ENCODE results near the gene ZMIZ1. TPM values are rescaled to one million over a fixed set of nuclear protein-coding genes. Genes with fewer than 3 reads are reported as not detected.
A peak's percentile ranks its signal among the peaks of the same experiment; 100 is the strongest.

The ZMIZ1 gene
- total RNA-seq, 1 donor from 2014 or later, result 11.5 TPM

DNA sequence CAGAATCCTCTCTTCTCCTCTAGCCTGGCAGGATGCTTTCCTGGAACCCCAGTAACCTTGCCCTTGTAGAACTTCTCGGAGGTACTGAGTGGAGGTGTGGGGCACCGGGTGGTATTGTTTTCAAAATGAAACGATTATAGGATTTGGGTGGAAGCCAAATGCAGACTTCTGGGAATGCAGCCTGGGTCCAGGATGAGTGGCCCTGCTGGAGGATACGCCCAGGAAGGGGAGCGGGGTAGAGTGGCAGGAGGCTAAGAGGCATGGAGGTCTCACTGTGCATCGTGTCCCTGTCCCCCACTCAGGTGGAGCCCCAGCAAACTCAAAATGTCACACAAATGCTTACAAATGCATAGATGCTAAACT is 169.4 kb downstream of the ZMIZ1 start:
- no peak overlapping the region for H3K9ac ChIP-seq (ENCODE audit: low read depth in 1 of 3, low read length in 3 of 3)
- H3K27me3 ChIP-seq (ENCODE audit: control insufficient read depth in 3 of 3, insufficient read depth in 3 of 3, low read length in 3 of 3), result no peaks in the 10 kb centered on the region
- H3K4me1 ChIP-seq (ENCODE audit: control insufficient read depth in 3 of 3, insufficient read depth in 3 of 3, low read length in 3 of 3), result peaks cover 49 to 53% (median 50%) of the 10 kb centered on the region in 3 donors
- H3K4me3 ChIP-seq (ENCODE audit: low read length in 3 of 3), result no peak overlapping the region
- H3K36me3 ChIP-seq (ENCODE audit: control insufficient read depth in 3 of 3, insufficient read depth in 3 of 3, low read length in 3 of 3), result peaks cover 0 to 7% (median 5%) of the 10 kb centered on the region in 3 donors
- H3K27ac ChIP-seq (ENCODE audit: low read depth, low read length), result peak overlapping the region; percentile 42
- H3K9me3 ChIP-seq (ENCODE audit: control insufficient read depth in 3 of 3, low read length in 3 of 3), result no peaks in the 10 kb centered on the region

DNA sequence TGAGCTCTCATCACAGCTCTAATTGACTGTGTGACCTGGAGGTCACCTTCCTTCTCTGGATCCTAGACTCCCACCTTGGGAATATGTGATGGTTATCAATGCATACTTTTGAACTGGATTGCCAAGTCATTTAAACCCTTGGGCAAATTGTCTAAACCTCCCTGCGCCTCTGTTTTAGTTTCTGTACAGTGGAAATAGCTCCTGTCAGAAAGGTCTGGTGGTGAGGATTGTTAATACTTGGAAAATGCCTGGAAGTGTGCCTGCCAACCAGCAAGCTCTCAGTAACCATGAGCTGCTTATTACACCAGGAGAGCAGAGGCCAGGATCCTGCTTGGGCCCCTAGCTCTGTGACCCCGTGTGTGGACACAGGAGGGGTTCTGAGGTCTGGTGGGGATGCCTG is 169.8 kb downstream of the ZMIZ1 start:
- Histone ChIP-seq H3K9me3 (ENCODE audit: control insufficient read depth in 3 of 3, low read length in 3 of 3) (no peaks in the 10 kb centered on the region), H3K9ac (ENCODE audit: low read depth in 1 of 3, low read length in 3 of 3) (no peak overlapping the region), H3K27ac (ENCODE audit: low read depth, low read length) (peak overlapping the region; percentile 42), H3K27me3 (ENCODE audit: control insufficient read depth in 3 of 3, insufficient read depth in 3 of 3, low read length in 3 of 3) (no peaks in the 10 kb centered on the region), H3K4me3 (ENCODE audit: low read length in 3 of 3) (no peak overlapping the region), H3K36me3 (ENCODE audit: control insufficient read depth in 3 of 3, insufficient read depth in 3 of 3, low read length in 3 of 3) (peaks cover 0 to 7% (median 3%) of the 10 kb centered on the region in 3 donors), H3K4me1 (ENCODE audit: control insufficient read depth in 3 of 3, insufficient read depth in 3 of 3, low read length in 3 of 3) (peaks cover 50 to 53% (median 50%) of the 10 kb centered on the region in 3 donors)

DNA sequence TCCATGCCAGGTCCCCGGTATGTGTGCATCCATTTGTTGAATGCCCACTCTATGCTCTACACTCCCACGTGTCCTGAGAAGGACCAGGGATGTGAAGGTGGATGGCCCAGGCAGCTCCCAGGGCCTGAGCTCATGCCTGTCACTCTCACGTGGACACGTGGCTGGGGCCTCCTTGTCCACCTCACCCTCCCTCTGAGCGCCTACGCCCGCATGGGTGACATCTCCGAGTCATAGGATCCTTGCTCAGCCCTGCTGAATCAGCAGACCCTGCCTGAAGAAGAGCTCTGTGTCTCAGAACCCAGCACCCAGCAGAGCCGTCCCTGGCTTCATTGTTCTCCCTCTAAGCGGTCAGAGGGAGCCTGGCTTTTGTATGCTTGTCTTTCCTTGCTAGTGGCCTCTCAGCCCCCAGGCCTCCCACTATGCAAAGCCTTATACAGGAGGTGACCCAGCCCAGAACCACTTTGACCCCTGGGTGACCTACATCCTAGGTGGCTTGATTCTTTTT is 170.6 kb downstream of the ZMIZ1 start:
- peak overlapping the region; percentile 42 for H3K27ac ChIP-seq (ENCODE audit: low read depth, low read length)
- H3K9me3 ChIP-seq (ENCODE audit: control insufficient read depth in 3 of 3, low read length in 3 of 3), result no peaks in the 10 kb centered on the region
- H3K4me1 ChIP-seq (ENCODE audit: control insufficient read depth in 3 of 3, insufficient read depth in 3 of 3, low read length in 3 of 3), result peaks cover 57 to 59% (median 57%) of the 10 kb centered on the region in 3 donors
- H3K36me3 ChIP-seq (ENCODE audit: control insufficient read depth in 3 of 3, insufficient read depth in 3 of 3, low read length in 3 of 3), result peaks cover 0 to 7% (median 0%) of the 10 kb centered on the region in 3 donors
- no peak overlapping the region for H3K9ac ChIP-seq (ENCODE audit: low read depth in 1 of 3, low read length in 3 of 3)
- no peaks in the 10 kb centered on the region for H3K27me3 ChIP-seq (ENCODE audit: control insufficient read depth in 3 of 3, insufficient read depth in 3 of 3, low read length in 3 of 3)
- H3K4me3 ChIP-seq (ENCODE audit: low read length in 3 of 3), result no peak overlapping the region

DNA sequence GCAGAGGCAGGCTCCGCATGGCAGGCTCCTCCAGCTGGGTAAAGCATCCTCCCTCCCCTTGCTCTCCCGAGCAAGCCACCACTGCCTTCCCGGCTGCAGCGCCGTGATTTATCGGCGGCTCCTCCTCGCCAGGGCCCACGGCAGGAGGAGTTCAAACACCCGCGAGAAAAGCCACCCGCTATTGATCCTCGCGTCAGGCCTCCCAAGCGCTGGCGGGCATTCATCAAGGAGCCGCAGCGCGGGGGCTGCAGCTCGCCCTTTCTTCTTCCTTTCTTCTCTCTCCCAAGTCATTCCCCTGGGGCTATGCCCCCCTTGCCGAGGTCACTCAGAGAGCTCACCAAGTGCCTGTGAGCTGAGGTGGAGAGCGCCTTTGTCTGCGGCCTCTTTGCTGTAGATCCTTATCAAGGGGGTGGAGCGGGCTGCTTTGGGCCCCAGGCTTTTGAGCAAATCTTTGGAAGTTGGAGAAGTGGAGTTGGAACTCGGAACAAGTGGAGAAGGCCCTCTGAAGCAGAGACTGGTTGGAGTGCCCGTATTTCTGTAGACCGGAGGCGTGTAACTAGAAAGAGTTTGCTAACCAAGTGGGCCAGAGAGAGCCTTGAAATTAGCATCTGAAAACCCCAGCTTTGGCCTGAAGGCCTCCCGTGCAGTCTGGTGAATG is 171.3 kb downstream of the ZMIZ1 start:
- Histone ChIP-seq H3K4me3 (ENCODE audit: low read length in 3 of 3) (no peak overlapping the region), H3K4me1 (ENCODE audit: control insufficient read depth in 3 of 3, insufficient read depth in 3 of 3, low read length in 3 of 3) (peaks cover 63 to 67% (median 65%) of the 10 kb centered on the region in 3 donors), H3K9ac (ENCODE audit: low read depth in 1 of 3, low read length in 3 of 3) (no peak overlapping the region), H3K9me3 (ENCODE audit: control insufficient read depth in 3 of 3, low read length in 3 of 3) (no peaks in the 10 kb centered on the region), H3K36me3 (ENCODE audit: control insufficient read depth in 3 of 3, insufficient read depth in 3 of 3, low read length in 3 of 3) (peaks cover 0 to 5% (median 0%) of the 10 kb centered on the region in 3 donors), H3K27me3 (ENCODE audit: control insufficient read depth in 3 of 3, insufficient read depth in 3 of 3, low read length in 3 of 3) (no peaks in the 10 kb centered on the region), H3K27ac (ENCODE audit: low read depth, low read length) (no peak overlapping the region)

DNA sequence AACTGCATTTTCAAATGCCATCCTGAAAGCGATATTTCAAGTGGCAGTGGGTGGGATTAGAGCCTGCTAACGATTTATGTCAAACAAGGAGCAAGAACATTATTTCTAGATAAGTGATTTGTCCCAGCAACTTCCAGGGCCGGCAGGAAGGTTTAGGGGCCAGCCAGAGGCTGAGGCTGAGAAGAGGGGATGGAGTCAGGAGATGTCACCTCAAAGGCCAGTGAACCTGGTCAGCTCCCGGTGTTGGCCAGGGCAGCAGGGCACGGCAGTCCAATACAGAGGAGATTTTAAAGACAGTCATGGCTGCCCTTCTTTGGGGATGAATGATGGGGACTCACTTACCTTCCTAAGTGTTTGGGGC is 172.8 kb downstream of the ZMIZ1 start:
- H3K9me3 ChIP-seq (ENCODE audit: control insufficient read depth in 3 of 3, low read length in 3 of 3), result no peaks in the 10 kb centered on the region
- H3K36me3 ChIP-seq (ENCODE audit: control insufficient read depth in 3 of 3, insufficient read depth in 3 of 3, low read length in 3 of 3), result peaks cover 0 to 5% (median 0%) of the 10 kb centered on the region in 3 donors
- peak overlapping the region; percentile 72 for H3K27ac ChIP-seq (ENCODE audit: low read depth, low read length)
- peaks cover 65 to 73% (median 71%) of the 10 kb centered on the region in 3 donors for H3K4me1 ChIP-seq (ENCODE audit: control insufficient read depth in 3 of 3, insufficient read depth in 3 of 3, low read length in 3 of 3)
- H3K4me3 ChIP-seq (ENCODE audit: low read length in 3 of 3), result peak overlapping the region in 2 of 3 donors; percentile 46 to 49
- peak overlapping the region; percentile 43 to 69 (median 62) for H3K9ac ChIP-seq (ENCODE audit: low read depth in 1 of 3, low read length in 3 of 3)
- no peaks in the 10 kb centered on the region for H3K27me3 ChIP-seq (ENCODE audit: control insufficient read depth in 3 of 3, insufficient read depth in 3 of 3, low read length in 3 of 3)

DNA sequence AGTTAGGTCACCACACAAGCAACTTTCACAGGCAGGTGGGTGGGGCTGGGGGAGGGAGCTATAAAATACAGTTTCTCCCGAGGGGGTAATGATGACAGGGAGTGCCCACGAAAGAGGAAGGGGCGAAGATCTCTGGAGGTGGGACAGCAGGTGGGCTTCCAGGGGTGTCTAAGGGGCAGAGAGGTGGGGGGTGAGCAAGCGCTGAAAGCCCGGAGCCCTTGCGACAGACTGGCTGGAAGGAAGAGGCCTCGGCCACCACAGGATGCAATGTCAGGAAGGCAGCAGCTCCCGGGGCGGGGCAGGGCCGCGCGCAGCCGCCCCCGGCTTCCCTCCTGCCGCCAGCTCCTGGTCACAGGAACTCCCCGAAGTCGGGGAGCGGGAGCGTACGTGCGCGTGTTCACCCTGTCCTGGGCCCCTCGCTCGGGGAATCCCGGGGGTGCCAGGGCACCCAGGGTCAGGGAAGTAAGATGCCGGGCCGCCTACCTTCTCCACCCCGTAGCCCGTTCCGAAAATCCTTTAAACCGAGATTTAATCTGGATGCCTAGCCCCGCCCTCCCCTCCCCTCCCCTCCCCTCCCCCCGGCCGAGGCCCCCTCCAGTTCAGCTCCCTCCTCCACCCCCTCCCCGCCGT is 173.3 kb downstream of the ZMIZ1 start:
- H3K9ac ChIP-seq (ENCODE audit: low read depth in 1 of 3, low read length in 3 of 3), result peak overlapping the region; percentile 43 to 70 (median 69)
- H3K27ac ChIP-seq (ENCODE audit: low read depth, low read length), result peak overlapping the region; percentile 72
- no peaks in the 10 kb centered on the region for H3K9me3 ChIP-seq (ENCODE audit: control insufficient read depth in 3 of 3, low read length in 3 of 3)
- peaks cover 0 to 5% (median 0%) of the 10 kb centered on the region in 3 donors for H3K36me3 ChIP-seq (ENCODE audit: control insufficient read depth in 3 of 3, insufficient read depth in 3 of 3, low read length in 3 of 3)
- H3K4me3 ChIP-seq (ENCODE audit: low read length in 3 of 3), result peak overlapping the region; percentile 23 to 67 (median 46)
- peaks cover 69 to 73% (median 72%) of the 10 kb centered on the region in 3 donors for H3K4me1 ChIP-seq (ENCODE audit: control insufficient read depth in 3 of 3, insufficient read depth in 3 of 3, low read length in 3 of 3)
- H3K27me3 ChIP-seq (ENCODE audit: control insufficient read depth in 3 of 3, insufficient read depth in 3 of 3, low read length in 3 of 3), result no peaks in the 10 kb centered on the region

DNA sequence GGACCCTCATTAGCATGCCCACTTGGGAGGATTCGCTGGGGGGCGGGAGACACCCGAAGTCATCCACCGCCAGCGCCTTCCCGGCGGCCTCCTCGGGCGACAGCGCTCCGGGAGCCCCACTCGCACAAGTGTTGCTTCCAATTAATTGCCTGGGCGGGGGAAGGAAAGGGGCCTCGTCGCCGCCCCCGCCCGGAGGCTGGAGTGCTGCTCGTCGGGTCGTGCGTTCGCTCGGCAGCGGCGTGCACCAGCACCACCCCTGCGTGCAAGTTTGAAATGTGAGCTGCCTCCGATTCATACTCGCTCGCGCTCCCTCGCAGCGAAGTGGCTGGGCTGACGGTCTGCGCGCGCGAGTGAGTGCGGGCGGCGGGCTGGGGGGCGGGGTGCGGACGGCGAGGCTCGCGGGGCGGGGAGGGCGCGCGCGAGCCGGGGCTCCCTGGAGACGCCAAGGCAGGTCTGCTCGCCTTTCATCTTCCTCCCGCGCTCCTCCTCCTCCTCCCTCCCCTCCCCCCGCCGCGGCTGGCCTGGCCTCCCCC is 173.9 kb downstream of the ZMIZ1 start:
- Histone ChIP-seq H3K4me1 (ENCODE audit: control insufficient read depth in 3 of 3, insufficient read depth in 3 of 3, low read length in 3 of 3) (peaks cover 69 to 74% (median 74%) of the 10 kb centered on the region in 3 donors), H3K36me3 (ENCODE audit: control insufficient read depth in 3 of 3, insufficient read depth in 3 of 3, low read length in 3 of 3) (peaks cover 0 to 5% (median 0%) of the 10 kb centered on the region in 3 donors), H3K9me3 (ENCODE audit: control insufficient read depth in 3 of 3, low read length in 3 of 3) (no peaks in the 10 kb centered on the region), H3K9ac (ENCODE audit: low read depth in 1 of 3, low read length in 3 of 3) (peak overlapping the region in 1 of 3 donors; percentile 70), H3K4me3 (ENCODE audit: low read length in 3 of 3) (peak overlapping the region; percentile 51 to 67 (median 61)), H3K27ac (ENCODE audit: low read depth, low read length) (peak overlapping the region; percentile 72), H3K27me3 (ENCODE audit: control insufficient read depth in 3 of 3, insufficient read depth in 3 of 3, low read length in 3 of 3) (no peaks in the 10 kb centered on the region)

DNA sequence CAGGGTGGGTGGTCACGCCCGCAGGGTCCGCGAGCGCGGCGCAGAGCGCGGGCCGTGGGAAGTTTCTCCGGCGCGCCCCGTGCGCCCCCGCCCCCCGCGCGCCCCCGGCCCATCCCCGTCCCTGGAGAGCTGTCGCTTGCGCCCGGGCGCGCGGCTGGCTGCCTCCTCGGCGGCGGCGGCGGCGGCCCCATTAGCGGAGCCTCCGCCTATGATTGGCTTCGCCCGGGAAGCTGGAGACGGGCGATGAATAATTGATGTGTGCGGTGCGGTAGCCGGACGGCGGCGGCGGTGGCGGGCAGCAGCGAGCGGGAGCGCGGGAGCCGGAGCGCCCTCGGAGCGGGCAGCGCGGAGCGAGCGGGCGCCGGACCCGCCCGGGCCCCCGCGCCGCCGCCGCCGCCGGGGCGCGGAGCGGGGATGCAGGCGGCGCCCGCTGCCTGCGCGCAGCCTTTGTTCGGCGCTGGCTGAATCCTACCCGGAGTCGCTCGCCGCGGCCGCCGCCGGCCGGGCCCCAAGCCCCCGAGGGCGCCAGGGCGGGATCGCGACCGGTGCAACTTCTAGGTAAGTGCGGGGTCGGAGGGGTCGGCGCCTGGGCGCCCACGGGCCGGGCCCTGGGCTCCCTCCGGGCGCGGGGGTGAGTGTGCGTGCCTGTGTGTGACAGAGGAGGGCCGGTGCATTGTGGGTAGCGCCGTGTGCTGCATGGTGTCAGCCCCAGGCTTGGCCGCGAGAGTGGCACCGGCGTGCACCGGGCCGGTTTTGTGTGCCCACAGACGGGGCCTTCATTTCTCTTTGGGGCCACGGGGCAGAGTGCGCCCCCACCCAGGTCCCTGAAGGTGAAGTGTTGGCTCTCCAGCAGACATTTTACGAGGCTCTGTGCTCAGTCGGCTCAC is 174.7 kb downstream of the ZMIZ1 start:
- Histone ChIP-seq H3K4me1 (ENCODE audit: control insufficient read depth in 3 of 3, insufficient read depth in 3 of 3, low read length in 3 of 3) (peaks cover 74 to 78% (median 74%) of the 10 kb centered on the region in 3 donors), H3K27me3 (ENCODE audit: control insufficient read depth in 3 of 3, insufficient read depth in 3 of 3, low read length in 3 of 3) (no peaks in the 10 kb centered on the region), H3K9me3 (ENCODE audit: control insufficient read depth in 3 of 3, low read length in 3 of 3) (no peaks in the 10 kb centered on the region), H3K36me3 (ENCODE audit: control insufficient read depth in 3 of 3, insufficient read depth in 3 of 3, low read length in 3 of 3) (peaks cover 0 to 5% (median 0%) of the 10 kb centered on the region in 3 donors), H3K9ac (ENCODE audit: low read depth in 1 of 3, low read length in 3 of 3) (peak overlapping the region; percentile 11 to 68 (median 21)), H3K27ac (ENCODE audit: low read depth, low read length) (peak overlapping the region; percentile 67), H3K4me3 (ENCODE audit: low read length in 3 of 3) (peak overlapping the region; percentile 10 to 58 (median 17))

DNA sequence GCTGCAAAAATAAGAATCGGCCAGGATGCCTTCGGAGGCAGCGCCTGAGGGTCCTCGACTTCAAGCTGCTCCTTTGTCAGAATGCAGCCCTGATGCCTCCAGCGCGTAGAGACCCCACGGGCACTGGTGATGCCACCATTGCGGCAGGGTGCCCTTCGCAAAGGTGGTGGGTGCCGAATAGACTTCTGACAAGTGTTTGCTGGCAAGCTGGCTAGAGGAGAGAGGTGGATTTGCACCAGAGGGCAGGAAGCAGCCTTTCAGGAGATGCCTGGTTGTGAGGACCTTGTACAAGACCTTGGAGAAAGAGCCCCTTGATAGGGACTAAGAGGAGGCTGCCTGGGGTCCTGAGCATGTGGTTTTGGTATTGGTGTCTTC is 175.3 kb downstream of the ZMIZ1 start:
- H3K27me3 ChIP-seq (ENCODE audit: control insufficient read depth in 3 of 3, insufficient read depth in 3 of 3, low read length in 3 of 3), result no peaks in the 10 kb centered on the region
- peak overlapping the region; percentile 10 to 58 (median 17) for H3K4me3 ChIP-seq (ENCODE audit: low read length in 3 of 3)
- peaks cover 74 to 78% (median 78%) of the 10 kb centered on the region in 3 donors for H3K4me1 ChIP-seq (ENCODE audit: control insufficient read depth in 3 of 3, insufficient read depth in 3 of 3, low read length in 3 of 3)
- peaks cover 0 to 4% (median 0%) of the 10 kb centered on the region in 3 donors for H3K36me3 ChIP-seq (ENCODE audit: control insufficient read depth in 3 of 3, insufficient read depth in 3 of 3, low read length in 3 of 3)
- H3K9me3 ChIP-seq (ENCODE audit: control insufficient read depth in 3 of 3, low read length in 3 of 3), result no peaks in the 10 kb centered on the region
- peak overlapping the region; percentile 67 for H3K27ac ChIP-seq (ENCODE audit: low read depth, low read length)
- H3K9ac ChIP-seq (ENCODE audit: low read depth in 1 of 3, low read length in 3 of 3), result peak overlapping the region; percentile 11 to 68 (median 21)

All from skeletal muscle tissue (tissue), 4 donors.